Right forelimb (tissue), 1 donor: ENCODE data around the gene MGRN1.

Experiments
- DNase-seq: peaks from one replicate; pipeline ENCODE4 v3.0.0-alpha.2; 2018

Gene MGRN1

DNA sequence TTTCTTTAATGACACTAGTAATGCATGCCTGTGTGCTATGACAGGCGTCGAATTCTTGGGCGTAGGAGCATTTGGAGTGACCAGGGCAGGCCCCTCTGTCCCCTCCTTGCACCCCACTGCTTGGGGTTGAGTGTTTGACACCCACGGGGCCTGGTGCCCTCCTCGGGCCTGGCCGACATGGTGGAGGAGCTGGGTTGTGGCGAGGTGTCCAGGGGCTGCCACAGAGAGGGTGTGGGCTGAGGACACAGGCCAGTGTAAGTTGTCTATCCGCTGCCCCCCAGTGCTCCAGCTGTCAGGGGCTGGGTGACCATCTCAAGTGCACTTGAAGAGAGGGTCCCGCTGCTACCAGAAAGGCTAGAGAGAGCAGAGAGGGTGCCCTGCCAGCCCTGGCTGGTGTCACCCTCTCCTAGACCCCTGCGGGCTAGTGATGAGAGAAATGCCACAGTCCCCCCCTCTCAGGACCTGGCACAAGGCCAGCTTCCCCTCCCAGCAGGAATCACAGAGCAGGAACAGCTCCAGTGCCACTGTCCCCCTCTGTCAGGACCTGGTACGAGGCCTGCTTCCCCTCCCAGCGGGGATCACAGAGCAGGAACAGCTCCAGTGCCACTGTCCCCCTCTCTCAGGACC is 30.5 kb downstream of the MGRN1 start:
- no peak for DNase-seq

DNA sequence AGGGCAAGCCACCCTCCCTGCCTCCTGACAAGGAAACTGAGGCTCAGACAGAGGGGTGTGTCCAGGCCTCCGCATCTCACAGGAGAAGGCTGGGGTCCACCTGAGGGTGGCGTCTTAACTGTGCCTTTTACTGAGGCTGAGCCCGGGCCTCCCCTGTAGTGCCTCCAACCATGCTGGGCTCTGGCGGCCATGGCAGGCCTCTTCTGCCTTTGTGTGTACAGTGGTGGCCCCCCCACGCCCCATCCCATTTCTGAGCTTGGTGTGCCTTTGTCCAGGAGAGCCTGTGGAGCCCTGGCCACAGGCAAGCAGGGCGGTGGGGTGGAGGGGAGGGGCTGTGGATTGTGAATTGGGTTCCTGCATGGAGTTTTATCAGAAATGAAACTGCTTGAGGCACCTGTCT is 31.2 kb downstream of the MGRN1 start:
- DNase-seq, result no peak

DNA sequence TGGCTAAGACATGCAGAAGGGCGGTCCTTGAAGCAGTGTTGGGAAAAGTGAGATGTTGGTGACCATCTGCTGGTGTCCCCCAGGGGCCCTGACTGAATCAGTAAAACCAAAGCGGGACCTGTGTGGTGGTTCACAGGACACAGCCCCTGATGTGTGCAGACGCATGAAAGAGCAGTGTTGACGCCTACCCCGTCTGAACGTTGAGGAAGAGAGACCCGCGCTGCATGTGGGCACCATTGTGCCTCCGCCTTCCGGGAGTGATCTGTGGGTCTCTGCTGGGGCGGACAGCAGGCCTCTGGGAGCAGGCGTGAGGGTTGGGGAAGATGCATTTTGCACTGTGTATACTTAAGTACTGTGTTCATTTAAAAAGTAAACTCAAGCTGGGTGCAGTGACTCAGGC is 31.6 kb downstream of the MGRN1 start:
- no peak for DNase-seq

DNA sequence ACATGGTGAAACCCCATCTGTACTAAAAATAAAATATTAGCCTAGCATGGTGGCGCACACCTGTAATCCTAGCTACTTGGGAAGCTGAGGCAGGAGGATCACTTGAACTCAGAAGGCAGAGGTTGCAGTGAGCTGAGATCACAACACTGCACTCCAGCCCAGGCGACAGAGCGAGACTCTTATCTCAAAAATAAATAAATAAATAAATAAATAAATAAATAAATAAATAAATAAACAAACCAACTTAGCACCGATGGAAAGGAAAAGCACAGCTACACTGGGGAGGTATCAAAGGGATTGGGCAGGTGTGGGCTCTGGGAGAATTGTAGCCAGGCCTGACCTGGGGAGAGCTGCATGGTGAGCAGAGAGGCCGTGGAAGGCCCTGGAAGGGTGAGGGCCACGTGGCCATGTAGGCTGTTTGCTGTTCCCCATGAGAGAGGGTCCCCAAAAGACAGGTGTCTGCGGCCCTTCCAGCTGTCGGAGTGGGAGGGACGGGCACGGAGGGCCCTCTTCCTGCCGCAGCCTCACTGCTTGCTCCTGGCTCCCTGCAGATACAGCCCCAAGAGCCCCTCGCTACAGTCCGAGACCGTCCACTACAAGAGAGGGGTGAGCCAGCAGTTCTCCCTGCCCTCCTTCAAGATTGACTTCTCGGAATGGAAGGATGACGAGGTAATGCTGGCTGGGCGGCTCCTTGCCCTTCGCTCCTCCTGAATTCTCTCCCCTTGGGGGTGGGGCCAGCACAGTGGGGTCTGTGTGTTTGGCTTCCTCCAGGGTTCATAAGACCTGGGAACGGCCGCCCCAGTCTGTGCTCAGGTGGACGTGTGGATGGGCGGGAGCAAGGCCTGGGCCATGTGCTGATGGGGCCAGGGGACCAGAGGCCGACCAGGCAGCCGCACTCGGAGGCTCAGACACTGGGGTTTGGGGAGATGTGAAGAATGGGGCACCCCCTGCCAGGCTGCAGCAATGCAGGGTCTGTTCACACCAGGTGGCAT is 32.4 kb downstream of the MGRN1 start:
- no peak for DNase-seq

DNA sequence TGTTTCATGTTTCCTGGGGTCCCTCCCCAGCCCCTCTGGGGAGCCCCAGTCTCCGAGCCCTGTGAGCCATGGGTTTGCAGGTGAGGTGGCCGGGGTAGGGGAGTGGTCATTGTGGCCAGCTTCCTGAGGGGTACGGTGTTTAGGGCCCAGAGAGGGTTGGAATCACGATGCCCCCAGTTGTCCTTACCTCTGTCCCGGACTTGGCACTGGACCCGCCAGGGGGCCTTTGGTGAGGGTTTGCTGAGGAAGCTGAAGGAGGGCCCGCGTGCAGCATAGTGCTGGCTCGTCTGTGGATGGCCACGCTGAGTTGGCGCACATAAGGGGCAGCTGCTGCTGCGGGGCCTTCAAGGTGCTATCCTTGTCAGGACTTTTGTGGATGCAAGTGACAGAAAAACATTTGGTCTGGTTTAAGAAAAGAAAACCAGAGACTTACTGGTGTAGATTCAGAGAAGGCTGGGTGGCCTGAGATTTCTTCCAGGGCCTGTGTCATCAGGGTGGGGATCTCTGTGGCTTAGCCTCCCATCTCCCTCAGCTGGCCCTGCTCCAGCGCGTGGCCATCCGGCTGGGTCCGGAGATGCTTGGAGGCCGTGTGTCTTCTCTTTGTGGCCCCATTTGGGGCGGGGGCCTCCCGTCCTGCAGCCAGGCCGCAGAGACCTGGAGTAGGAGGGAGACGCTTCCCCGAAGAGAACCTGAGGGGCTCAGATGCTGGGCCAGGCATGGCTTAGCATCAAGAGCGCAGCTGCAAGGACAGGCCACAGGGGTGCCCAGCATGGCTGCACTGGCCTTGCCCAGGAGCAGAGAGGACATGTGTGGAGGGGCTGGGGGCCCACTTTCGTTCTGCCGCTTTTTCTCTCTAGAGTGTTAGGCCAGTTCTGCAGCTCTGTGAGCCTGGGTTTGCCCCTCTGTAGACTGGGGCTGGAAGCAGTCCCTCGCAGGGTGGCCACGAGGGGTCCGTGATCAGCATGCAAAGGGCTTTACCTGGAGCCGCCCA is 35.0 kb downstream of the MGRN1 start:
- DNase-seq, result no peak

DNA sequence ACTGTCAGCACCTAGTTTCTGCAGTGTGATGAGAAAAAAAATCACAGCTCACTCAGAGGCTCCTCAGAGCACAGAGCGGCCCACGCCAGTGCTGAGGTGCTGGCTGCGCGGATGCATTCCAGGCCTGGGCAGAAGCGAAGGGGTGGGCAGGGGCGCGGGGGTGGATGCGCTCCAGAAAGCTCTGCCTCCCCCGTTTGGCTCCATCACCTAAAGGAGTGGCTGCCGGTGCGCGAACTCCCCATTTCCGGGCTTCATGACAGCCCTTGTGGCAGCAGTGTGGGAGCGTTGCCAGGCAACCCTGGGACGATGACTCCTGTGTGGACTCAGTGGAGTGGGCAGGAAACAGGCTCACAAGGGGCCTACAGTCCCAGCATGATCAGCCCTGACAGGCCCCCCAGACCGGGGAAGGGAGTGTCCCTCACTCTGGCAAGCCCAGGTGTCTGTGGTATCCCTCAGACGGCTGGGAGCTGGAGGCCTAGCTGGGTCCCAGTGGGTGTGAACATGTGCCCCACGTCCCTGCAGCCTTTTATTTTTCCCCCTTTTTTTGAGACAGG is 35.9 kb downstream of the MGRN1 start:
- peak; percentile 76 for DNase-seq

DNA sequence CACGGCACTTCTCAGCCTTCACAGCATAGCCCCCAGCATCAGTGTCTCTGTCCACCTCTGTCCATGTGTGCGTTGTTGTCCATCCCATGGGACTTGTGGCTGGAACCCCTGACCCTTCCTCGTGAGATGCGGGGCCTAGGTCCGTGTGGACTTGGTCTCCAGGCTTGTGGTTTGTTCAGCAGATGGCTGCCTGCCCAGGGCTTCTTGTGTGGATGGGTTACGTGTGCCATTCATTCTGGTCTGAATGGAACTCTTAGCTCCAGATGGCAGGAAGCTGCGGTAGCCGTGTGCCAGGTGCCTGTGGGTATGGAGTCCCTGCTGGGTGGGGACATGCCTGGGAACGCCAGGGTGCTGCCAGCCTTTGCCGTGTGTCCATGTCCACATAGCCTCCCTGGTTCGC is 37.0 kb downstream of the MGRN1 start:
- DNase-seq, result no peak

DNA sequence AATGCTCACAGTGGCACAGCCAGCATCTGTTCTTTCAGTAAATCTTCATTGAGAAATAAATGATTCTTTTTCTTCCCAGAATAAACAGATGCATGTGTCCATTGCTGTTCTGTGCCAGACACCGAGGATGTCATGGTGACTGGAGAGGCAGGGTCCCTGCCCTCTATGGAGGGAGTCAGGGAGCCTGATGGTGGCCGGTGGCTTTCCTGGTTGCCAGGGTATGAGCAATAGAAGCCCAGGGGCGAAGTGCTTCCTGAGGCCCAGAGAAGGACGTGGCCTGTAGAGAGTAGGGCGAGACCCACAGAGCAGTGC is 38.8 kb downstream of the MGRN1 start:
- DNase-seq, result no peak

DNA sequence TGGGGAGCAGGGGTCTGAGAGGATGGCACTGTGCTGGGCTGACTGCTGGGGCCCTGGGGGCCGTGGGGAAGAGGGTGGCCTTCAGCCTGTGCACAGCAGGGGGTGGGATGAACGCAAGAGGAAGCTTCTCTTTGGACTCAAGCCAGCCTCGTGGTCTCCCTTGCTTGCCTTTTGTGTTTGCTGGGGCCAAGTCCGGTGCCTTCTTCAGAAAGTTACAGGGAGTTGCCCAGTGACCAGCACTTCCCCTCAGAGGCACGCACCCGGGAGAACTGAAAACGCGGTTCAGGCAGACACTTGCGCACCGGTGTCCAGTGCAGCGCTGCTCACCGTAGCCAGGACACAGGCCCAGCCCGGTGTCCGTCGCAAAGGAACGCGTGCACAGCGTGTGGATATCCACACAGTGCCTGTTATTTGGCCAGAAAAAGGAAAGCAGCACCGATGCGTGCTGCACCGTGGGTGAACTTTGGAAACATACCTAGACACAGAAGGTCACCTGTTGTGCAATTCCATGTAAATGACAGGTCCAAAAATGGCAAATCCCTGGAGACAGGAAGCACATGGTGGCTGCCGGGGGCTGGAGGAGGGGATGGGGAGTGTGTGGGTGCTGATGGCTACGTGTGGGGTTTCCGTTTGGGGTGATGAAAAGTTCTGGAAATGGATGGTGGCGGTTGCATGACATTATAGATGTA is 39.3 kb downstream of the MGRN1 start:
- DNase-seq, result no peak

DNA sequence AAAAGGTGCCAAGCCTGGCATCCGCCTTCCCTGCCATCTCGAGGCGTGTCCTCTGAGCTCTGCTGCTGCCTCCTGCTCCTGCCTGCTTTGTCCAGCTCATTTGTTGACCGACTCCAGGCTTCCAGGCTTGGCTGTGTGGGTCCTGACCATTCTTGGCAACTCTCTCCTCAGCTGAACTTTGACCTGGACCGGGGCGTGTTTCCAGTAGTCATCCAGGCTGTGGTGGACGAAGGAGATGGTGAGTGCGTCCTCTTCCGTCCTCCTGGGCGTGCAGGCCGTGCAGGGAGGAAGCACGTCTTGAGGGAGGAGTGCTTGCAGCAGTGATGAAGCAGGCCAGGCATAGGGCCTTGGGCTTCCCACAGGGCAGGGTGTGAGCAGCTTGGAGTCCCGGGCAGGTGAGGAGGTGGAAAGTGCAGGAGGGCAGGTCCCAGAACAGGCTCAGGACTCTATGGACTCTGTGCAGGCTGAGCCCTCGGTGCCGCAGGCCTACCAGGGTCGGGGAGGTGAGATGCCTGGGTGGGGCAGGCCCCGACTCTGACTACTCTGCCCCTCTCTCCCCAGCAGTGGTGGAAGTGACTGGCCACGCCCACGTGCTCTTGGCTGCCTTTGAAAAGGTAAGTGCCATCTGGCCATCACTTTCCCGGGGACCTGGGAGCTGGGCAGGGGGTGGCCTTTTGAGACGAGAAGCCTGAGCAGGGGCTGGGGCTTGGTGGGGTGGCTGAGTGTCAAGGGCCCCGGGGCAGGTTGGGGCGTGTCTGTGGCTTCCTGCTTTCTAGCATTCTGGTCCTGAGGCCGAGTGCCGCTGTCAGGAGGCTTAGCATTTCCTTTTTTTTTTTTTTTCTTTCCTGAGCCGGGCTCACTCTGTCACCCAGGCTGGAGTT is 40.2 kb downstream of the MGRN1 start:
- DNase-seq, result no peak

DNA sequence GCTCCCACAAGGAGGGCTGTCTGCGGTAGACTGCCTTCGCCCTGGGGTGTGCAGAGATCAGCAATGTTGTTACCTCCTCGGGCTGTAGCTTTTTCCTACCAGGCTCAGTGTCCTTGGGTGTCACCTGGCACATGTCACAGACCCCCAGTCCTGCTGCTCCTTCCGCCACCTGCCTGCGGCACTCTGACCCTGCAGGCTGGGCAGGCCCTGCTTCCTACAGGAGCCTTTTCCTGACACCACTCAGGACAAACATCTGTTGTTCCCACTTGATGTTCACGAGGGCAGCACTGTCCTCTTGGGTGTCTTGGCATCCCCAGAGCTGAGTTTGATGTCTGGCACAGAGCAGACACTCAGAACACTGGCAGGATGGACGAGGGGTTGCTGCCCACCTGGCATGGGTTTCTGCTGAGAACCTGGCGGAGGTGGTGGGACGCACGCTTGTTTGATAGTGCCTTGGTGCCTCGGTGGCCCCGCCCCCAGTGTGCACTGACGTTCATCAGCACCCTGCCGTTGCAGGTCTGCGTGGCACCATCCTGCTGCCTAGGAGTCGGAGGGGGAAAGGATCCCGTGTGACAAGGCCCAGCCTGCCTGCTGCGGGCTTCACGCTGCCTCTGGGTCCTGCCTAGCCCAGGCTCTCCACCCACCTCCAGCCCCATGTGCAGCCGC is 42.0 kb downstream of the MGRN1 start:
- DNase-seq, result no peak

DNA sequence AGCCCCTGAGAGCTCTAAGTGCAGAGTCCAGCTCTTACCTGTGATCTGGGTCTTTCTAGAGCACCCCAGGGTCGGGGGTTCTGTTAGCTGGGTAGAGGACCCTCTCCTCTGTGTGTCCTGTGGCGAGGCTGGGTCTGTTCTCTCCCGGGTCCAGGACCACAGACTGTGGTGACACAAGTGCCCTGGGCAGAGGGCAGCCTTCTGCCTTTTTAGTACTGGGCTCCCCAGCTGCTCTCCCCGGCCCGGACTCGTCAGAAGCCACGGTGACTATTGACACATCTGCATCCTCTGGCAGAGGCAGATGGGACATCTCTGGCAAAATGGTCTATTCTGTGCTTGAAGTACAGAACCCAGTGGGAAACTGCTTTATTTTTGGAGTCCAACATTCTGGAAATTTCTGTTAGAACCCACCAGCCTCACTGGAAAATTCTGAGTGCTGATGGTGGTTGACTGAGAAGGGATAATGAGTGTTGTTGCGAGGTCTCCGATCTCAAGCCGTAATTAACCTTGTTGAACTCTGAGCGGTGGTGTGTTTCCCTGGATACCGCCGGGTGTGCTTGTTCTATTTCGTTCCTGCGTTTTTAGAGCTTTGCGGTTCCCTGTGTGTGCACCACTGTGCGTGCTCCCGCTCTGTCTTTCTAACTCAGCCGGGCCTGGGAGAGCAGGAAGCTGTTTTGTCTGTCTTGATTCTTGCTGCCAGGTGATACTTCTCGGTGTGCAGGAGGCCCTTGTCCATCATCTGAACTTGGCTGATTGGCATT is 42.8 kb downstream of the MGRN1 start:
- DNase-seq, result no peak

DNA sequence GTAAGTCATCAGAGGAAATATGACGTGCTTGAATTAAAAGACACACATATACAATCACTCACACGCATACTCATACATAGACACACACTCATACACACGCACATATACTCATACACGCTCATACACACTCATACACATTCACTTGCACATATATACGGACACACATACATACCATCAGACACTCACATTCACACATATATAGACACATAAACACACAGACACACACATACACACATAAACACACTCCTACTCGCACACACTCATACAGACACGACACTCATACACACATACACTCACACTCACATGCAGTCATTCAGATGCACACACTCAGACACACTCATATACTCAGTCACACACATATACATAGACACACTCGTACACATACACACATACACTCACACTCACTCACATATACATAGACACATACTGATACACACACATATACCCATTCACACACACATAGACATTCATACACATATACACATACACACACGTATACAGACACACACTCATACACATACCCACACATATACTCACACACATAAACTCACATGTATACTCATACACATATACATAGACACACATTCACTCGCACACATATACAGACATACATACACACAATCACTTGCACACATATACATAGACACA is 43.8 kb downstream of the MGRN1 start:
- DNase-seq, result no peak

DNA sequence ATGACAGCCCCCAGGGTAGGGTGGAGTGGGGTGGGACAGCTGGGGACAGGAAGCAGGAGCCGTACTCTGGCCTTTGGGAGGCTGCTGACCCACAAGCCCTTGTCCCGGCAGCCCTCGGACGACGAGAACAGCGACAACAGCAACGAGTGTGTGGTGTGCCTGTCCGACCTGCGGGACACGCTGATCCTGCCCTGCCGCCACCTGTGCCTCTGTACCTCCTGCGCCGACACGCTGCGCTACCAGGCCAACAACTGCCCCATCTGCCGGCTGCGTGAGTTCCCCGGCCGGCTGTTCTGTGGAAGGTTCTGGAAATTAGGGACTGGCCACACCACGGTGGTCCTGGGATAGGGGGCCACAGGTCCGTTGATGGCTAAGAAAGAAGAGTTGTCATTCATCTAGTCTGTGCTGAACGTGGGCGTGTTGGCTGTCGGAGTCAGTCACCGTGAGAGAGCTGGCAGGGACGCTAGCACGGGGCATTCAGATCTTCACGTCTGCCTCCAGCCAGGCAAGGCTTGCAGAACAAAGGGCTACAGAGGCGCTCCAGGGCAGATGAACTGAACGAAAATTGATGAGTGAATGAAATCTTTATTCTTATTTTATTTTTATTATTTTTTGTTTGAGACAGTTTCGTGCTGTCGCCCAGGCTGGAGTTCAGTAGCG is 48.9 kb downstream of the MGRN1 start:
- DNase-seq, result no peak

DNA sequence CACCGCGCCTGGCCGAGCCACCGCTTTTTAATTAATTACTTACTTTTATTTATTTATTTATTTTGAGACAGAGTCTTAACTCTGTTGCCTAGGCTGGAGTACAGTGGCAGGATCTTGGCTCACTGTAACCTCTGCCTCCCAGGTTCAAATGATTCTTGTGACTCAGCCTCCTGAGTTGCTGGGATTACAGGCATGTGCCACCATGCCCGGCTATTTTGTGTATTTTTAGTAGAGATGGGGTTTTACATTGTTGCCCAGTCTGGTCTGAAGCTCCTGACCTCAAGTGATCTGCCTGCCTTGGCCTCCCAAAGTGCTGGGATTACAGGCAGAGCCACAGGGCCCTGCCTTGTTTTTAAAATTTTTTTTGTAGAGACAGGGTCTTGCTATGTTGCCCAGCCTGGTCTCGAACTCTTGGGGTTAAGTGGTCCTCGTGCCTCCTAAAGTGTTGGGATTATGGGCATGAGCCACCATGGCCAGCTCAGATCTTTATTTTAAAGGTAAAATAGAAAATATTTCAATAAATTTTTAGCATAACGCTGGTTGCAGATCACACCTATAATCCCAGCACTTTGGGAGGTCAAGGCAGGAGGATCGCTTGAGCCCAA is 50.4 kb downstream of the MGRN1 start:
- DNase-seq, result no peak

DNA sequence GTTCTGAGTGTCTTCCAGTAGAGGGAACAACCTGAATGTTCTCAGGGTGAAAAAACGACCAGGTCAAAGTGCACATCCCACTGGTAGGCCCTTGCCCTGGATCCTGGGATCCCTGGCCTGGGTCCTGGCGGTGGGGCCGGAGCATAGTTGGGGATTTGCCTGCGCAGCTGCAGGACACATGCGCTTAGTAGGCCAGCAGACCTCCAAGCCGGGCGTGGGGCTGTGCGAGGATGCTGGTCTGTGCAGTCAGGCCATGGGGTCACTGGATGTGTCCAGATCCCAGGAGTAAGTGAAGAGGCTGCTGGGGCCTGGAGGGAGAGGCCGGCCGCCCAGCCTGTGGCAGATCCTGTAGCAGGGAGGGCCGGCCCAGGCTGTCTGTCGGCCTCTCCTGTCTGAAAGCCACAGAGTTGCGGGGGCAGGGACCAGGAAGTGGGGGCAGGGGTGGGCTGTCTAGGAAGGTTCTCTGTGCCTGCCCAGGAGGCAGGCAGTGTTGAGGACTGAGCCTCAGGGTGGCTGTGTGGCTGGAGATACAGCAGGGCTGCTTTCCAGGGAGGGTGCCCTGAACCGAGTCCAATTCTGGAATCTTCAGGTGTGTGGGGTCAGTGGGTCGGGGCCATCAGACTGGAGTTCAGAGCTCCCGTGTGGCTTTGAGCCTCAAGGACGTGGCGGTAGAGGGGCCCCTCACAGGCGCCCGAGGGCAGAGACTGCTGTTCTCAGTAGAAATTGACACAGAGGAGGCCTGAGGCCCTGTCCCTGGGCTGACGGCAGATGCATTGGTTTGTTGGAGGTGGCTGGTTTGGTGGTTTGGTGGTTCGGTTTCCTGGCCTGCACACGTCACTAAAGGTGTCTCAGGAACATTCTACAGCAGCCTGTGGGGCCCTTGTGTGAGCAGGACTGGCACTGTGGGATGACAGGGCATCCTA is 51.5 kb downstream of the MGRN1 start:
- DNase-seq, result no peak

DNA sequence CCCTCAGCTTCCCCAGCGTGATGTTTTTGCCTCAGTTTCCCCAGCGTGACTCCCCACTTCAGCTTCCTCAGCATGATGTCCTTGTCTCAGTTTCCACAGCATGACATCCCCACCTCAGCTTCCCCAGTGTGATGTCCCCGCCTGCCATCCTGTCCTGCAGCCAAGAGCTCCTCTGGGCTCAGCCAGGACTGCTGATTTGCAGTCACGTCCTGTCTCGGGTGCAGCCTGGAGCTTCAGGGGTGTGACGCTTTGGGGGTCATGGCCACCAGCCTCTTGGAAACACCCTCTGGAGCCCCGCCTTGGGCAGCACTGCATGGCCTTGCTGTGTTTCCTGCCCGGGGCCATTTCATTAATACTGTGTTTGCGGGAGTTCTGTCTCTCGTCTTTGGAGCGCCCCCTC is 52.2 kb downstream of the MGRN1 start:
- DNase-seq, result no peak
